Activated CD4-positive, CD25-positive, alpha-beta regulatory T cell treated with anti-CD3 and anti-CD28 coated beads, Interleukin-2, amount 50 U/mL, for 72 hours (primary cell): ENCODE data around the gene ADGRV1.
"Not testable (repeated sequence)": the region's sequence is repeated elsewhere in the genome, so short reads cannot be mapped to it uniquely, and the experiment has no call there.

ENCODE experiments used
- DNase-seq: peaks from one replicate; pipeline ENCODE4 v3.0.0; 2021

Gene ADGRV1

GRCh38 chr5:90843443-90843842, 284.8 kb downstream of the ADGRV1 start:
- no peak for DNase-seq

- no peak for DNase-seq
These were observed 286.3 kb downstream of the ADGRV1 start for GRCh38 chr5:90844931-90845330.

- DNase-seq, result no peak
These were observed 287.3 kb downstream of the ADGRV1 start for GRCh38 chr5:90845723-90846554.

DNA sequence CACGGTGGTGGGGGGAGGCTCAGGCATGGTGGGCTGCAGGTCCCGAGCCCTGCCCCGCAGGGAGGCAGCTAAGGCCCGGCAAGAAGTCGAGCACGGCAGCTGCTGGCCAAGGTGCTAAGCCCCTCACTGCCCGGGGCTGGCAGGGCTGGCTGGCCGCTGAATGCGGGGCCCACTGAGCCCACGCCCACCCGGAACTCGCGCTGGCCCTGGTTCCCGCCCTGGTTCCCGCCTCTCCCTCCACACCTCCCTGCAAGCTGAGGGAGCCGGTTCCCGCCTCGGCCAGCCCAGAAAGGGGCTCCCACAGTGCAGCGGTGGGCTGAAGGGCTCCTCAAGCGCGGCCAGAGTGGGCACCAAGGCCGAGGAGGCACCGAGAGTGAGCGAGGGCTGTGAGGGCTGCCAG, 289.0 kb downstream of the ADGRV1 start:
- not testable (repeated sequence) for DNase-seq

- DNase-seq, result no peak
These were observed 291.3 kb downstream of the ADGRV1 start for GRCh38 chr5:90849939-90850338.

- DNase-seq, result no peak
These were observed 293.9 kb downstream of the ADGRV1 start for GRCh38 chr5:90852531-90852930.

DNA sequence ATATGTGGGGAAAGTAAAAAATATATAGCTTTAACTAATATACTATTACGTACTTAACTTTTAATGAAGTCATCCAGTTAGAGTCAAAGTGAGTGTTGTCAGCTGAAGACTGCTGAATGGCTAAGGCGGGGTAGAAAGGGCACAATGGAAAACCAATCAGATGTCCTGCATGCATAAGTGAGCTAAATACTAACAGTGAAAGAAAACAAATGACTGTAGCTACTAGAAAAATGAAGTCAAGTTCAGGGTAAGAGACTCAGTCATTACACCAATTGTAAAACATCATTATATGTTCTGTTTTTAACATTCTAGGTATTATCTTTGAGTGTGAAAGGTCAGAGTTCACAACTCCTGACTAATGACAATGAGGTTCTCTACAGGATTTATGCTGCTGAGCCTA, 295.2 kb downstream of the ADGRV1 start:
- no peak for DNase-seq

DNA sequence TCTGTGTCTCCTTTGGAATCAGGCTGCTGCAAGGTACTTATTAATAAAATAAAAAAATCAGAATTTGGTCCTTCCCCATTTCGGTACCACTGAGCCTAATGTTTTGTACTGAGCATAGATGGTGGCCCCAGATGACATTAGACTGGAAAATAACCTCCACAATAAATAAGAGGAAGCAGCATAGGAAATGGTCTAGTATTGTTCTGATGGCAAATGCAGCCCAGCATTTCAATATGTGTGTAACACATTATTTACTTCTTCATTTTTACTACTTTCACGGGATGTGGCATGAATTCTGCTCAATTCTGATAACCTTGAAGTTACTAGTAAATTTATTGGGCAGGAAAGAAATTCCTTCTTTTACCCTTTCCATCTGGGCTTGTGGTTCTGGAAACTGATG, 295.6 kb downstream of the ADGRV1 start:
- no peak for DNase-seq

GRCh38 chr5:90855296-90856010, 296.9 kb downstream of the ADGRV1 start:
- DNase-seq, result no peak

DNA sequence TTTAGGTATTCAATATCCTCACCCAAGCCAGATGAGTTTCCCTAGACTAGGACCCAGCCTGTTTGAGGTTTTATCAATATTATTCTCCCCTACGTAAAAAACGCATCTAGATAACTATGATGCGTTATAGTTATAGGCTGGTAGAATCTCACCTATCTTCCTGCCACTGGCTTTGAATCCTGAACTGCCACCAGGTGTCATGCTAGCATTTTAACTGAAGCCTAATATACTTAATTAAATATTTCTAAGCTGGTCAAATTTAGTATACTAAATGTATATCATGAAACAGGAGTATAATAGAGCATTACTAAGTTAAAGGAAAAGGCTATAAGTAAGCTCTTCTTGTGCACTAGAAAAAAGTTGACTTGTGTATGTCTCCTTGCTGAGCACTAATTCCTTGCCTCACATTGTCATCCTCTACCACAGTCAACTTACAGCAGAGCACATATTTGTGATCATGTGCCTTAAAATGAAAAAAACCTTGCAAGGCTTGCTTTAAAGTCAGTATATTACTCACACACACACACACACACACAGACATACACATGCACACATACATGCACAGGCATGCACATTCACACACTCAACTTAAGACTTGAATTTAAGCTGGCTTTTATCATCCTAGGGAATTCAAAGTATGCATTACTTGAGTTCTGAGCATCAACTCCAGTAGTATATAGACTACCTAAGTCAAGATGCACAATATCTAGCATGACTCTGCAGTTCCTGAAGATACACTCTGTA, 303.4 kb downstream of the ADGRV1 start:
- no peak for DNase-seq

- no peak for DNase-seq
These were observed 306.6 kb downstream of the ADGRV1 start for GRCh38 chr5:90865180-90865579.

DNA sequence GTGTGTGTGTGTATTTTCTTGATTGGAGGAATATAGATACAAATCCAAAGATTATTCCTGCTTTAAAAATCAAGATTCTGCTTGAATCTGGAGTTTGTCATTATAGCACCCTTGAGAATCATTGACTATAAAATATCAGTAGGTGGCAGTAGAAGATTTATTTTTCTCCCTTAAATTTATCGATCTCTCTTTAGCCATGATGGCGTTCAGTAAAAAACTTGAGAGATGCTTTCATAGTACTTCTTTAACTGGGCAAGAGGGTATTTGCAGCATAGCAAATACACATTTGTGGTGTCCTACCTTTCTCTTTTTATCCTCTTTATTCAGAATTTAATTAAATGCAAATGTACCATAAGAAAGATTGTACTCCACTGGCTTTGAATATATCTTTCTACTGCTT, 307.7 kb downstream of the ADGRV1 start:
- no peak for DNase-seq

DNA sequence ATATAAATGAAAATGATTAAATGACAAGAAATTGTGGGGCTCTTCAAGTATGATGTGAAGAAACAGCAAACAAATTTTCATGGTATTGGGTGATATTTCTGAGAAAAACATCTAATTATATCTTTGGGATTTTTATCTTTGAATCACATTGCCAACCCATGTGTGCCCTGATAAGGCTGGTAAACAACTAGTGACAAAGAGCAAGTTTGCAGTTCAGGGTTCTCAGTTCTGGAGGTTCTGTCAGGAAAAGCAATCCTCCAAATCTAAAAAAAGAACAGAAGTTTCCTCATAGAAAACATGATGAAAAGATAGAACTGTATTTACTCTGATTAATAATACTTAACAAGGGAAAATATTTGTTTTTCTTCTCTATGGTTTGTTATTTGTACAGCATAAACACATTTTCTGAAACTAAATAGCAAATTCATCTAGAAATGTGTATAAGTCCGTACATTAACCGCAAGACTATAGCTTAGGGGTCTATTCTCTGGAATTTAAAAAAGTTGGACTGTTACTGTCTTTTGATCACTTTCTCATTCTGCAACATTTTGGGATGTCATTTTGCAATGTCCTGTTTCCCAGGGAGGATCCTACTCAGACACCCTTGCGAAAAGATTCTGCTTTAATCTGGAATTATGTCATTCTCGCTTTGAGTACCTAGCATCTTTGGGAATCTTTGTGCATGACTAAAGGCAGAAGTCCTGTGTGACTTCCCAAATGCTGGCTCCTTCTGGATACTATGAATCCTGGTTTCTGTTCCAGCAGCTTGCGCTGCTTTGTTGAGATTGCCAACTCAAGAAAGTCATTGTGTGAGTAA, 308.5 kb downstream of the ADGRV1 start:
- no peak for DNase-seq

GRCh38 chr5:90868799-90869198, 310.2 kb downstream of the ADGRV1 start:
- no peak for DNase-seq

DNA sequence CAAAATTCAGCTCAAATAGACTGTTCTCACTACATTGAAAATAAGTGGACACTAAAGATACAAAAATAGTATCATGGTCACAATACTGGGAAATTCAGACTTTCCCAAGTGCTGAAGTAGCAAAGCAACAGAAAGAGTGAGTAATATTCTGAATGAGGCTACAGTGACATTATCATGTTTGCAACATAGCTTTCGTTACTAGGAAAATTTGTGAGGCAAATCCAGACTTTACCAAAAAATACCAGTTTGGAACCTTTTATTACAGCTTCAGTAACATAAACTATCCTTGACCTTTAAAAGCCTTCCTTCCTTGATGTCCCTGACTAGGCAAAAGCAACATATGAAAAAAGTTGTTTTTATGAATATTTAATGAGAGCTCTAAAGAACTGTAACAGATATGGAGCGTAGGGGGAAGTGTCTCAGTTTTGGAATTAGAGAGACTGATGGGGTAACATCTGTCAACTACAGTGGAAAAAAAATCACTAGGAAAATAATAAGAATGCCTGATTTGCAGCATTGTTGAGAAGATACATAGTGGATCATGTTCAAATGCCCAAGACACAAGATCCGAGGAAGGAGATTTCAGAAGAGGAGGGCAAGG, 312.9 kb downstream of the ADGRV1 start:
- no peak for DNase-seq

- no peak for DNase-seq
These were observed 314.5 kb downstream of the ADGRV1 start for GRCh38 chr5:90873033-90873517.

DNA sequence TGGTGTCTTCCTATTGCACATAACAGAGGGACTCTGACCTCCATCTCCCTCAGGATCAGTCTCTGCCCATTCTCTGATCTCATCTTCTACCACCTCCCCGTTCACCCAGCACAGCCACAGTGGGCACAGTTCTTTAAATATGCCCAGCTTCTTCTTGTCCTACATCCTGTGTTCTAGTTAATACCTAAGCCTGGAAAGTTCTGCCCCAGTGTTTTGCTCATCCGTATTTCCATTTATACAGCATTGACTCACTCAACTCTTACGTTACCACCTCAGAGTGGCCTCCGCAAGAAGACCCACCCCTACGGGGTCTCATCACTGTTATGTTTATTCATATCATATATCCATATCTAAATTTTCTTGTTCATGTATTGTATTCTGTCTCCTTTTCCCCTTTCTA, 315.5 kb downstream of the ADGRV1 start:
- no peak for DNase-seq

- DNase-seq, result no peak
These were observed 316.9 kb downstream of the ADGRV1 start for GRCh38 chr5:90875456-90875855.

DNA sequence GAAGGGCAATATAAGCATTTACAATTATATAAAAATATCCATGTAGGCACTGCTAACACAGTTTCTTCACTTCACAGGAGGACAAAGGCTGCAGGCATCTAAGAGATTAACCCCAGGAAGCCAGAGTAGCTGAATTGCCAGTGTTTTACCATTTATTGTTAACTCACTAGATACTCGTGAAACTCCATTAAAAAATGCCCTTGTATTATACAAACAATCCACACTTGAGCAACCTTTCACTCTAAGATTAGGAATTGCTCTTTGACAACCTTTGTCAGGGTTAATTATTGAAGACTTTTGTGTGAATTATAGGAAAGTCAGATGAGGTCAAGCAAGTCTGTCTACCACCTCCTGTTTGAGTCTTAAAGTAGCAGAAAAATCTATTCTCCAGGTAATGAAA, 317.8 kb downstream of the ADGRV1 start:
- no peak for DNase-seq

- DNase-seq, result no peak
These were observed 318.5 kb downstream of the ADGRV1 start for GRCh38 chr5:90877049-90877448.

DNA sequence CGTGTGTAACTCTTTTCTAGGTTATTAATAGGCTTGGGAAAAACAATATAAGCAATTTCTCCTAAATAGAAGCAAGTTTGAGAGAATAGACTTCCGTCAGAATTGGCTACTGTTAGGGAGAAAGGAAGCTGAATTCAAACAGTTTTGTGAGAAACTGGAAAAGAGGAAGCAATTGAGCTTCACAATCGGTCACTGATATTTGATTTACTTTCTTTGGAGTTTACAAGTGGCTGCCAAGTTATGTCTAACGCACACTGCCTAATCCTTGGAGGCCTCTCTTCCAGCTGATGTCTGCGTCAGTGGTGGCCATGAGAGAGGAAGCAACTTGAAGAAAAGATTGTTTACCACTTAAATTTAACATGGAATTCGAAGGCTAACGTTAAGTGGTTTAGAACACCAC, 319.5 kb downstream of the ADGRV1 start:
- DNase-seq, result no peak

DNA sequence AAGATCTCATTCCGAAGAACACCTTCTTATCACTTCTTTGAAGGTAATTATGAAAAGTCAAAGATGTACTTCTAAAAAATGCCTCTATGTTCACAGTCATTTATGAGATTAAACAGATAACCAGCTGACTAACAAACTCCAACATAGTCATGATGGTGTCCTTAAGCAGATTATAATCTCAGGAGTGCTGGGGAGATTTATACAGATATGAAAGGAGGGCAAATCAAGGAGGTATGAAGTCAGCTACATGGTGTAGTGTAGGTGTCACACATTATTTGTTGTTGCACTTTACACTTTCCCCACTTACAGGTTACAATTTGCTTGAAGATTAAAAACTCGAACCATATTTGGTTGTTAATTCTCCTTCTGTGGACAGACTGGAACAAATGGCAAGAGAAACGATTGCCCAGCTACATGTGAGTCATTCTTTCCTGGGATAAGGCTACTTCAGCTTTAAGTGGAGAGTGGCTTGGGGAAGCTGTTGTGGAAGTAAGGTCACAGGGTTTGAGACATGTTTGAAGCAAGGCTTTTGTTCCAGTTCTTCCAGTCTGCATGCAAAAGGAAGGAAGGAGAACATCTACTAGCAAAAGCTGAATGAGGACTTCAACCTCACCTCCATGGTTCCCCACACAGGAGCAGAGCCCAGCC, 320.1 kb downstream of the ADGRV1 start:
- DNase-seq, result no peak
